Tibial artery (tissue), 4 donors: Measurements from ENCODE around the gene NIPBL.

Experiments
- DNase-seq, 2 donors: peaks; one replicate each; pipeline ENCODE4 v3.0.0-alpha.2; 2019
- H3K27ac ChIP-seq, 2 donors: fragments of 200-600 bp; sonication (generic) in 1 of 2; 1 replicate in 1 of 2; 2 replicates in 1 of 2; pipeline ENCODE4 v1.5.1; 2018 to 2019; ENCODE audit warnings: mild to moderate bottlenecking in 1 of 2
- H3K27me3 ChIP-seq, 2 donors: fragments of 200-600 bp; sonication (generic) in 1 of 2; one replicate each; pipeline versions ENCODE4 v1.5.1 to v1.6.0; 2016 to 2019
- H3K36me3 ChIP-seq, 3 donors: fragments of 200-600 bp; sonication (generic) in 2 of 3; one replicate each; pipeline ENCODE4 v1.5.1; 2016 to 2019; ENCODE audit warnings: mild to moderate bottlenecking in 2 of 3
- H3K4me1 ChIP-seq, 4 donors: fragments of 200-600 bp; sonication (generic) in 2 of 4; 1 replicate in 3 of 4; 2 replicates in 1 of 4; pipeline ENCODE4 v1.5.1; 2016 to 2019
- H3K4me3 ChIP-seq, 2 donors: fragments of 200-600 bp; sonication (generic) in 1 of 2; 1 replicate in 1 of 2; 2 replicates in 1 of 2; pipeline ENCODE4 v1.5.1; 2018 to 2019; ENCODE audit warnings: mild to moderate bottlenecking in 2 of 2
- H3K9me3 ChIP-seq, 3 donors: fragments of 200-600 bp; sonication (generic) in 1 of 3; one replicate each; pipeline ENCODE4 v1.5.1; 2016 to 2019
- intact Hi-C: fragments of 100-400 bp; cut with DNase I; formaldehyde crosslinking; loops from one replicate; pipeline ENCODE4 v1.15.0; 2023; ENCODE audit warnings: low total_unique reads
- TF ChIP-seq, protein P1 (sequence below), 2 experiments: fragments of 200-600 bp in 1 of 2; fragments of 450-650 bp in 1 of 2; IDR thresholded peaks; one replicate each; pipeline ENCODE4 v1.5.1; 2017 to 2019; ENCODE audit warnings: antibody characterized with exemption in 2 of 2, mild to moderate bottlenecking in 1 of 2, moderate library complexity in 1 of 2

The NIPBL gene

DNA sequence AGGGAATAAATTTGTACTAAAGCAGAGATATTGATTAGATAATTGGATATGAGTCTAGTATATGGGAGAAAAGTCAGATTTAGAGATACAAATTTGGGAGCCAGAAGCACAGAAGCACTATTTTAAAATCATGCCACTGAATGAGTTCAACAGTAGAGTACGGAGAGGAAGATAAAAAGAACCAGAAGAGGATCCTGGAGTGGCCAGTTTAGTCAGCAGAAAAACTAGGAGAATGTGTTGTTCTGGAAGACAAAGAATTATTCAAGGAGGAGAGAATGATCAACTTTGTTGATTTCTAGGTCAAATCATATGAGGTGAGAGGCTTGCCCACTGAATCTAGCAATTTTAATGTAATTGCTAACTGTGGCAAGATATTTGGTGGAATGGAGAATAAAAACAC lies 67.0 kb downstream of the NIPBL start:
- intact Hi-C loops, result no loop called here
- no peak for DNase-seq
- H3K4me1 ChIP-seq, result peaks cover 0 to 53% (median 9%) of the 10 kb centered on the region in 4 donors
- no peaks in the 10 kb centered on the region for H3K27me3 ChIP-seq
- TF ChIP-seq, protein P1, sequence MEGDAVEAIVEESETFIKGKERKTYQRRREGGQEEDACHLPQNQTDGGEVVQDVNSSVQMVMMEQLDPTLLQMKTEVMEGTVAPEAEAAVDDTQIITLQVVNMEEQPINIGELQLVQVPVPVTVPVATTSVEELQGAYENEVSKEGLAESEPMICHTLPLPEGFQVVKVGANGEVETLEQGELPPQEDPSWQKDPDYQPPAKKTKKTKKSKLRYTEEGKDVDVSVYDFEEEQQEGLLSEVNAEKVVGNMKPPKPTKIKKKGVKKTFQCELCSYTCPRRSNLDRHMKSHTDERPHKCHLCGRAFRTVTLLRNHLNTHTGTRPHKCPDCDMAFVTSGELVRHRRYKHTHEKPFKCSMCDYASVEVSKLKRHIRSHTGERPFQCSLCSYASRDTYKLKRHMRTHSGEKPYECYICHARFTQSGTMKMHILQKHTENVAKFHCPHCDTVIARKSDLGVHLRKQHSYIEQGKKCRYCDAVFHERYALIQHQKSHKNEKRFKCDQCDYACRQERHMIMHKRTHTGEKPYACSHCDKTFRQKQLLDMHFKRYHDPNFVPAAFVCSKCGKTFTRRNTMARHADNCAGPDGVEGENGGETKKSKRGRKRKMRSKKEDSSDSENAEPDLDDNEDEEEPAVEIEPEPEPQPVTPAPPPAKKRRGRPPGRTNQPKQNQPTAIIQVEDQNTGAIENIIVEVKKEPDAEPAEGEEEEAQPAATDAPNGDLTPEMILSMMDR (IDR thresholded peaks at IDR 0.05), result no peak
- no peaks in the 10 kb centered on the region for H3K36me3 ChIP-seq
- no peak overlapping the region for H3K27ac ChIP-seq
- no peak overlapping the region for H3K4me3 ChIP-seq
- no peaks in the 10 kb centered on the region for H3K9me3 ChIP-seq

DNA sequence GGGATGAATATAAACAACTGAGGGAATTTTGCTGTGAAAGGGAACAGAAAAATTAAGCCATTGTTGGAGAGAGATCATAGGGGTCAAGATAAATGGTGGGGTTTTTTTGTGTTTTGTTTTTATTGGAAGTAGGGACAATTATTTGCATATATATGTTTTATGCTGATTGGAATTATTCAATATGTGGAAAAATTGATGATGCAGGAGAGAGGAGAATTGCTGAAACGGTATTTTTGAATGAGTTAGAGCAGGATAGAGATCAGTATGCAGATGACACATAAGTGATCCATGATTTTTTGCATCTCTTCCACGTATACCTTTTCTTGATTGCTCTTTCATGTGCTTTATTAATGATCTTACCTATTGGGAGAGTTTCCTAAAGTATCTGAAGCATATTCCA lies 67.5 kb downstream of the NIPBL start:
- no peaks in the 10 kb centered on the region for H3K27me3 ChIP-seq
- H3K36me3 ChIP-seq, result no peaks in the 10 kb centered on the region
- TF ChIP-seq, protein P1 (IDR thresholded peaks at IDR 0.05), result no peak
- peaks cover 0 to 49% (median 12%) of the 10 kb centered on the region in 4 donors for H3K4me1 ChIP-seq
- DNase-seq, result no peak
- H3K27ac ChIP-seq, result no peak overlapping the region
- H3K4me3 ChIP-seq, result no peak overlapping the region
- no peaks in the 10 kb centered on the region for H3K9me3 ChIP-seq
- intact Hi-C loops, result no loop called here

DNA sequence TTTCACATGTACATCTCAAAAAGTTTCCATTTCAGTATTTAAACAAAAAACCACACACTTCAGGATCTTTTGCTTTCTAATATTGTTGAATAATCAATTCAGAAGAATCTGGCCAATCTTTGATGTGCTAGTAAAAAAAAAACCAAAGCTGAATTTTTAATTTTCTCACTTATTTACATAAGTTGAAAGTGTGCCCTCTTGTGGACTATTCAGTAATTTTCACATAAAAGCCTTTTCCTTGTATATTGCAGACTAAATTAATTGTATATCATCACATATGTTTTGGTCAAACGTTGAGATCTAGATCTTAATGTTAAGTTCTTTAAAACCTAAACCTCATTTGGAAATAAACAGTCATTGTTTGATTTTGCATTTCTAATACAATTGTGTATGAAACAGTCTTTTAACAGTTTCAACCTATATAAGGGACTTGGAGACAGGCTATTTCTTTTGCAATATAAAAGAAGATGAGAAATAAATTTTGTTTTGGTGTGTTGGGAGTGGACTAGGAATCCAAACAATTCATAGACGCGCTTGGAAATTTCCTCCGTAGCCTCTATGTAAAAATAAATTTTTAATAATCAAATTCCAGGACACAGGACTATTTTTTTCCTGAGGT lies 68.1 kb downstream of the NIPBL start:
- intact Hi-C loops, result no loop called here
- TF ChIP-seq, protein P1 (IDR thresholded peaks at IDR 0.05), result peak; percentile 38 to 52
- no peak for DNase-seq

DNA sequence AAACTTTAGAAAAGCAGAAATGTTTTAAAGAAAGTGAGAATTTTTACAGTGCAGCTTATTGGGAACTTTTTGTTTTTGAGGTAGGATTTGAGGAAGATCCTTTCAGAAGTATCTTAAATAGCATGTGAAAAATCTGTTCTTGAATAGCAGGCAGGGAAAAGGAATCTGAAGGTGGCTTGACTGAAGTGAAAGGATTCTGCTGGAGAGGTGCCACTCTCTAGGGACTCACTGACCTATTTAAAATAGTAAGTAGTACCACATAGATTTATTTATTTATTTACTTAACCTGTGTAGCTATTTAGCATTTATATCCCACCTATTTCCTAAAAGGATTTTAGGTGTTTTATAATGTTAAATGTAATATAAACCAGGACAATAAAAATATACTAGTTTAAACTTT lies 69.1 kb downstream of the NIPBL start:
- TF ChIP-seq, protein P1 (IDR thresholded peaks at IDR 0.05), result no peak
- Histone ChIP-seq H3K27me3 (no peaks in the 10 kb centered on the region), H3K27ac (no peak overlapping the region), H3K36me3 (no peaks in the 10 kb centered on the region), H3K9me3 (no peaks in the 10 kb centered on the region), H3K4me3 (no peak overlapping the region), H3K4me1 (peaks cover 0 to 47% (median 20%) of the 10 kb centered on the region in 4 donors)
- no peak for DNase-seq
- intact Hi-C loops, result no loop called here

More for the DNA sequence above, 68.1 kb downstream of the NIPBL start:
- H3K4me1 ChIP-seq, result peaks cover 0 to 49% (median 14%) of the 10 kb centered on the region in 4 donors
- no peaks in the 10 kb centered on the region for H3K9me3 ChIP-seq
- H3K36me3 ChIP-seq, result no peaks in the 10 kb centered on the region
- no peak overlapping the region for H3K27ac ChIP-seq
- H3K4me3 ChIP-seq, result no peak overlapping the region
- no peaks in the 10 kb centered on the region for H3K27me3 ChIP-seq

DNA sequence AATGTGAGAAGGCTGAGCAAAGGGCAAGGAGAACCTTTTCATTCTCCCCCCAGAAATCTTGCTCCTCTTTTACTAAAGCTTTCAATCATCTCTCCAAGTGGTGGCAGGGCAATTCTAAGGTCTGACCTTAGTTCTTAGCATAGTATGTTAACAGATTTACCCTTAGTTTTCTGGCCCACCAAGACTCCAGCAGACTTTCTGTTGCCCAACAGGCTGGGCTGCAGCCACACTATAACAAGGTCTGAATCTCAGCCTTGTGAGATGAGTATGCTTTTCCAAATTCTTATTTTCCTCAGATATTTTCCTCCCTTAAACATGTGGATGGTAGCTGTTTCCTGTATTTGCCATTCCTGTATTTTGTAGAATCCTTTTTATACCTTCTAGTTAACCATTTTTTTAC lies 69.5 kb downstream of the NIPBL start:
- intact Hi-C loops, result no loop called here
- TF ChIP-seq, protein P1 (IDR thresholded peaks at IDR 0.05), result no peak
- H3K4me3 ChIP-seq, result no peak overlapping the region
- no peaks in the 10 kb centered on the region for H3K36me3 ChIP-seq
- no peak for DNase-seq
- no peak overlapping the region for H3K27ac ChIP-seq
- no peaks in the 10 kb centered on the region for H3K9me3 ChIP-seq
- peaks cover 0 to 49% (median 24%) of the 10 kb centered on the region in 4 donors for H3K4me1 ChIP-seq
- no peaks in the 10 kb centered on the region for H3K27me3 ChIP-seq
